ENCODE measurements around the gene WDPCP. TPM values are rescaled to one million over a fixed set of nuclear protein-coding genes. Genes with fewer than 3 reads are reported as not detected.

WDPCP gene
- total and polyA plus RNA-seq, 2 of the 4 experiments (the other 2 are of a cell fraction), result 2.2 to 10.2 TPM

GRCh38 chr2:63525905-63526304 is 62.4 kb downstream of the WDPCP start:
- no peaks in the 10 kb centered on the region for H3K27me3 ChIP-seq (ENCODE audit: control insufficient read depth, insufficient read depth, low read length)
- no peak overlapping the region for H3K9ac ChIP-seq (ENCODE audit: low read depth, low read length)
- no peak overlapping the region for H3K4ac ChIP-seq (ENCODE audit: low read depth, low read length)
- H4K5ac ChIP-seq (ENCODE audit: low read depth, low read length), result no peak overlapping the region
- ChIA-PET CTCF (interaction anchor here (1.1 kb wide), 1 partner anchor 625 kb away, joined by 4 read pairs; no protein-coding TSS in a partner anchor), POLR2A (ENCODE audit: unreplicated experiment) (no interaction called here)
- no peak overlapping the region for H3K56ac ChIP-seq (ENCODE audit: extremely low read depth, insufficient read depth, low read length)
- H4K8ac ChIP-seq (ENCODE audit: low read depth in 2 of 2, low read length in 2 of 2), result no peak overlapping the region
- H3K23ac ChIP-seq (ENCODE audit: low read depth, low read length), result no peak overlapping the region
- no peaks in the 10 kb centered on the region for H3K9me1 ChIP-seq (ENCODE audit: insufficient read depth, low read length)
- DNase-seq (no peak), ATAC-seq (ENCODE audit: low read depth) (no peak)
- no peak overlapping the region for H3K4me3 ChIP-seq (ENCODE audit: insufficient read depth, low read depth, low read length)
- H3K9me3 ChIP-seq (ENCODE audit: control insufficient read depth, insufficient read depth, low read length), result peaks cover 2% of the 10 kb centered on the region; the same call in 1 of the 2 replicates
- no peak overlapping the region for H2AFZ ChIP-seq (replicated peaks; ENCODE audit: low read length, poor library complexity)
- no peaks in the 10 kb centered on the region for H3K36me3 ChIP-seq (ENCODE audit: control insufficient read depth, insufficient read depth, low read length)
- H3K4me2 ChIP-seq (ENCODE audit: low read depth, low read length), result no peak overlapping the region
- no peaks in the 10 kb centered on the region for H3K4me1 ChIP-seq (ENCODE audit: control insufficient read depth, insufficient read depth, low read length)
- H2BK5ac ChIP-seq (ENCODE audit: low read depth, low read length, poor library complexity, severe bottlenecking), result no peak overlapping the region
- no peaks in the 10 kb centered on the region for H3K79me1 ChIP-seq (ENCODE audit: low read depth in 1 of 2, low read length in 2 of 2)
- no CpG with 5 or more reads among the region's 3 CpGs for WGBS, 2 experiments (ENCODE audit: extremely low coverage in 2 of 2, insufficient read length in 1 of 2)
- no peaks in the 10 kb centered on the region for H4K20me1 ChIP-seq (ENCODE audit: insufficient read depth, low read length)
- dilution Hi-C loops (cut with HindIII; ENCODE audit: low sequenced_read_pairs, unreplicated experiment), result no loop called here
- no peak overlapping the region for H3K27ac ChIP-seq (ENCODE audit: insufficient read depth, low read length)
- no peak overlapping the region for H2BK20ac ChIP-seq (ENCODE audit: low read depth, low read length)
- H3K14ac ChIP-seq (replicated peaks; ENCODE audit: low read depth, low read length), result no peak overlapping the region
- BruUV-seq (replicated peaks), result no TSS peak
- no peak for TF ChIP-seq MAFK (IDR thresholded peaks at IDR 0.05; ENCODE audit: low read depth, low read length)
- H2BK15ac ChIP-seq (ENCODE audit: low read depth, low read length), result no peak overlapping the region
- intact Hi-C loops (cut with micrococcal nuclease), result no loop called here
- no peak overlapping the region for H2AK5ac ChIP-seq (ENCODE audit: low read depth, low read length)
- H2AK9ac ChIP-seq (replicated peaks; ENCODE audit: low read depth, low read length, poor library complexity), result no peak overlapping the region
- in situ Hi-C loops (cut with MboI; ENCODE audit: low sequenced_read_pairs), result no loop called here
- H4K91ac ChIP-seq (ENCODE audit: insufficient read depth, low read depth, low read length), result no peak overlapping the region
- H2BK120ac ChIP-seq (ENCODE audit: low read depth, low read length), result no peak overlapping the region
- no peak overlapping the region for H3K18ac ChIP-seq (ENCODE audit: low read depth, low read length)

All from IMR-90 (cell line).